GM13976 (cell line): Measurements from ENCODE around the gene EGR1.
A peak's percentile ranks its signal among the peaks of the same experiment; 100 is the strongest.

Experiments used
- DNase-seq: peaks from one replicate; pipeline ENCODE4 v3.0.0; 2012; ENCODE audit warnings: low spot score
- CTCF ChIP-seq: IDR thresholded peaks from 2 replicates; pipeline ENCODE4 v1.5.1; 2012; ENCODE audit warnings: borderline replicate concordance, mild to moderate bottlenecking; ENCODE audit not compliant: insufficient read depth; ENCODE audit errors: extremely low read depth, missing control alignments, control extremely low read depth
- in situ Hi-C: fragments of 300-500 bp; cut with MboI; formaldehyde crosslinking; loops from one replicate; pipeline ENCODE4 v1.12.0; 2022; ENCODE audit warnings: low sequenced_read_pairs, mixed read lengths, inconsistent platforms; ENCODE audit not compliant: unreplicated experiment

Gene EGR1

DNA sequence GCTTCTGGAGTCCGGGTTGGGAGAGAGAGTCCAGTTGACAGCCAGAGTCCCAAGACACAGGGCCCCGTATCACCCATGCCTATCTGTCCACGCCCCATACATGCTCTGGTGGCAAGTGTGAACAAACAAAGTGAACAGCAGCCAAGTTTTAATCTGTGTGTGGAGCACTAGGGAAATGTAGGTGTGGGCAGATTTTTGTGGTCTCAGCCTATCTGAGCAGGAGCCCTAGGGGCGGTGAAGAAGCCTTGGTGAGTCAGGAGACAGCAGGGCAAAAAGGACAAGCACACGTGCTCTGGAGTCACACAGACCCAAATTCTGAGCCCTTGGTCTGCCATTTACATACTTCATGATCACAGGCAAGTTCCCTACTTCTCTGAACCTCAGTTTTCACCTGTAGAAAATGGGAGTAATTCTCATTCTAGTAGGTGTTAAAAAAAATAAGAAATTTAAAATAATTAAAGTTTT is 23.2 kb downstream of the EGR1 start:
- in situ Hi-C loops: no loop called here
- TF ChIP-seq CTCF: no peak
- no peak for DNase-seq

- no peak for DNase-seq
- in situ Hi-C loops: no loop called here
- no peak for TF ChIP-seq CTCF
These were observed 24.4 kb downstream of the EGR1 start for GRCh38 chr5:138489683-138490061.

GRCh38 chr5:138490648-138491283 is 25.5 kb downstream of the EGR1 start:
- no peak for TF ChIP-seq CTCF
- in situ Hi-C loops: no loop called here
- DNase-seq: no peak

GRCh38 chr5:138491284-138491648 is 26.0 kb downstream of the EGR1 start:
- DNase-seq: no peak
- TF ChIP-seq CTCF: no peak
- in situ Hi-C loops: no loop called here

GRCh38 chr5:138491669-138492559 is 26.6 kb downstream of the EGR1 start:
- in situ Hi-C loops: no loop called here
- TF ChIP-seq CTCF: no peak
- DNase-seq: peak; percentile 97

DNA sequence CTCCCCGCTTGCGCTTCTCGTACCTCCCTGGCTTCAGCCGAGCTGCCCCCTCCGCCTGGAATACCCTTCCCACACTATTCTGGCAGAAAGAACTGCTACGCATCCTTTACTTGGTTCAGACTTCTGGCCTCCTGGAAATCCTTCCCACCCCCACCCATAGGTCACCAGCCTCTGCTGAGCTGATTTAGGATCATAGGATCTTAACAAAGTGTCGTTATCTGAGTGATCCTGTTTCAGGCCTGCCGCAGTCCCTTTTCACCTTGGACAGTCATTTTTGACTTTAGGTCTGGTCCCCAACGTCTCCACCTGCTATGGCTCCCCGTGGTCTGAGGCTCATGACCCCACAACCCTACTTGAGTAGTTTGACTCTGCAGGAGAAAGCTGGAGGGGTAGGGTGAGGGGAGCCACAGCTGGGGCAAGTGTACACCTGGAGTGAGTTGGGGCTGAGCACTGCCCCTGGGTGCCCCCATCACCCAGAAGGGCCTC is 27.3 kb downstream of the EGR1 start:
- in situ Hi-C loops: no loop called here
- no peak for DNase-seq
- no peak for TF ChIP-seq CTCF
